ENCODE data around the gene CSTF2T. TPM values are rescaled to one million over a fixed set of nuclear protein-coding genes. Genes with fewer than 3 reads are reported as not detected.

Gene CSTF2T
- total and polyA plus RNA-seq, 4 donors: 6.2 to 25.3 (median 16.4) TPM

- DNase-seq (no peak), ATAC-seq (ENCODE audit: insufficient read depth, low FRiP score) (no peak)
- Histone ChIP-seq H3K4me3 (no peak overlapping the region), H3K4me1 (ENCODE audit: control insufficient read depth in 5 of 5, insufficient read depth in 5 of 5, low read length in 5 of 5) (peaks cover 0 to 3% (median 0%) of the 10 kb centered on the region in 5 donors), H3K27me3 (ENCODE audit: control insufficient read depth in 3 of 3, insufficient read depth in 3 of 3, low read length in 2 of 3) (no peaks in the 10 kb centered on the region), H3K36me3 (ENCODE audit: control insufficient read depth in 4 of 4, insufficient read depth in 4 of 4, low read length in 4 of 4) (no peaks in the 10 kb centered on the region), H3K9me3 (ENCODE audit: control insufficient read depth in 4 of 4, insufficient read depth in 3 of 4, low read length in 3 of 4) (no peaks in the 10 kb centered on the region), H3K9ac (ENCODE audit: insufficient read depth in 1 of 2, low read length in 2 of 2) (no peak overlapping the region), H3K27ac (ENCODE audit: low read depth in 1 of 2, low read length in 1 of 2) (no peak overlapping the region)
- no peak for TF ChIP-seq CTCF (IDR thresholded peaks at IDR 0.05; ENCODE audit: control extremely low read depth, extremely low read depth)
- 81 to 90% methylated on average over 1 of the region's 1 CpG for WGBS, 2 donors
Observed at GRCh38 chr10:51724038-51724437, 24.6 kb upstream of the CSTF2T start.

GRCh38 chr10:51718804-51719291 lies 19.5 kb upstream of the CSTF2T start:
- H3K27me3 ChIP-seq (ENCODE audit: control insufficient read depth in 3 of 3, insufficient read depth in 3 of 3, low read length in 2 of 3): no peaks in the 10 kb centered on the region
- H3K9ac ChIP-seq (ENCODE audit: insufficient read depth in 1 of 2, low read length in 2 of 2): no peak overlapping the region
- no peak for TF ChIP-seq CTCF (IDR thresholded peaks at IDR 0.05; ENCODE audit: control extremely low read depth, extremely low read depth)
- peaks cover 0 to 2% (median 0%) of the 10 kb centered on the region in 5 donors for H3K4me1 ChIP-seq (ENCODE audit: control insufficient read depth in 5 of 5, insufficient read depth in 5 of 5, low read length in 5 of 5)
- no peaks in the 10 kb centered on the region for H3K9me3 ChIP-seq (ENCODE audit: control insufficient read depth in 4 of 4, insufficient read depth in 3 of 4, low read length in 3 of 4)
- no peak overlapping the region for H3K27ac ChIP-seq (ENCODE audit: low read depth in 1 of 2, low read length in 1 of 2)
- DNase-seq (no peak), ATAC-seq (ENCODE audit: insufficient read depth, low FRiP score) (no peak)
- H3K4me3 ChIP-seq: no peak overlapping the region
- no peaks in the 10 kb centered on the region for H3K36me3 ChIP-seq (ENCODE audit: control insufficient read depth in 4 of 4, insufficient read depth in 4 of 4, low read length in 4 of 4)

- no peak for TF ChIP-seq CTCF (IDR thresholded peaks at IDR 0.05; ENCODE audit: control extremely low read depth, extremely low read depth)
- no peak for ATAC-seq (ENCODE audit: insufficient read depth, low FRiP score)
- 87% methylated on average over 4 of the region's 4 CpGs for WGBS, 2 donors
- H3K27ac ChIP-seq (ENCODE audit: low read depth in 1 of 2, low read length in 1 of 2): no peak overlapping the region
- no peak overlapping the region for H3K4me3 ChIP-seq
- no peak overlapping the region for H3K9ac ChIP-seq (ENCODE audit: insufficient read depth in 1 of 2, low read length in 2 of 2)
- H3K27me3 ChIP-seq (ENCODE audit: control insufficient read depth in 3 of 3, insufficient read depth in 3 of 3, low read length in 2 of 3): no peaks in the 10 kb centered on the region
- no peaks in the 10 kb centered on the region for H3K36me3 ChIP-seq (ENCODE audit: control insufficient read depth in 4 of 4, insufficient read depth in 4 of 4, low read length in 4 of 4)
- DNase-seq: no peak
- no peaks in the 10 kb centered on the region for H3K4me1 ChIP-seq (ENCODE audit: control insufficient read depth in 5 of 5, insufficient read depth in 5 of 5, low read length in 5 of 5)
- no peaks in the 10 kb centered on the region for H3K9me3 ChIP-seq (ENCODE audit: control insufficient read depth in 4 of 4, insufficient read depth in 3 of 4, low read length in 3 of 4)
Observed at GRCh38 chr10:51716981-51717380, 17.6 kb upstream of the CSTF2T start.

- no peak overlapping the region for H3K9ac ChIP-seq (ENCODE audit: insufficient read depth in 1 of 2, low read length in 2 of 2)
- DNase-seq (no peak), ATAC-seq (ENCODE audit: insufficient read depth, low FRiP score) (no peak)
- H3K4me1 ChIP-seq (ENCODE audit: control insufficient read depth in 5 of 5, insufficient read depth in 5 of 5, low read length in 5 of 5): peaks cover 0 to 8% (median 0%) of the 10 kb centered on the region in 5 donors
- H3K36me3 ChIP-seq (ENCODE audit: control insufficient read depth in 4 of 4, insufficient read depth in 4 of 4, low read length in 4 of 4): no peaks in the 10 kb centered on the region
- no peak overlapping the region for H3K27ac ChIP-seq (ENCODE audit: low read depth in 1 of 2, low read length in 1 of 2)
- H3K9me3 ChIP-seq (ENCODE audit: control insufficient read depth in 4 of 4, insufficient read depth in 3 of 4, low read length in 3 of 4): no peaks in the 10 kb centered on the region
- H3K27me3 ChIP-seq (ENCODE audit: control insufficient read depth in 3 of 3, insufficient read depth in 3 of 3, low read length in 2 of 3): no peaks in the 10 kb centered on the region
- WGBS, 2 donors: 58 to 67% methylated on average over 1 of the region's 1 CpG
- H3K4me3 ChIP-seq: no peak overlapping the region
- TF ChIP-seq CTCF (IDR thresholded peaks at IDR 0.05; ENCODE audit: control extremely low read depth, extremely low read depth): no peak
Observed at GRCh38 chr10:51711519-51711891, 12.1 kb upstream of the CSTF2T start.

Measured in lung (tissue), 12 donors.